NOMO-1 treated with DMSO at 0.1 percent for 48 hours (cell line): ENCODE results near the gene SLFN14.
"Not testable (repeated sequence)": the region's sequence is repeated elsewhere in the genome, so short reads cannot be mapped to it uniquely, and the experiment has no call there.

ENCODE experiments used
- DNase-seq: peaks from one replicate; lab custom pipeline; 2025; ENCODE audit not compliant: unreplicated experiment; lab: John Stamatoyannopoulos, UW

The SLFN14 gene

GRCh38 chr17:35560703-35561102 lies at the start of gene SLFN14:
SLFN14 (minus strand) TSS chr17:35560819; CDS start chr17:35558062, 2,757 bp downstream.
- no peak for DNase-seq

- no peak for DNase-seq
These were observed 49.2 kb upstream of the SLFN14 start for GRCh38 chr17:35609831-35610230.

GRCh38 chr17:35607239-35607847 lies 46.7 kb upstream of the SLFN14 start:
- no peak for DNase-seq

GRCh38 chr17:35605678-35606077 lies 45.1 kb upstream of the SLFN14 start:
- DNase-seq, result no peak

- no peak for DNase-seq
These were observed 43.1 kb upstream of the SLFN14 start for GRCh38 chr17:35603674-35604073.

- no peak for DNase-seq
These were observed 37.0 kb upstream of the SLFN14 start for GRCh38 chr17:35597604-35598003.

GRCh38 chr17:35596530-35597233 lies 36.1 kb upstream of the SLFN14 start:
- DNase-seq, result no peak

GRCh38 chr17:35596072-35596471 lies 35.5 kb upstream of the SLFN14 start:
- no peak for DNase-seq

GRCh38 chr17:35588196-35588920 lies 27.7 kb upstream of the SLFN14 start:
- DNase-seq, result no peak

- peak; percentile 95 for DNase-seq
These were observed 26.7 kb upstream of the SLFN14 start, which contains the start of gene AP2B1 for GRCh38 chr17:35587074-35587961. AP2B1 (plus strand) TSS chr17:35587322; CDS start chr17:35594031, 6,709 bp downstream.

- no peak for DNase-seq
These were observed 26.0 kb upstream of the SLFN14 start for GRCh38 chr17:35586569-35587073.

GRCh38 chr17:35584061-35584460 lies 23.4 kb upstream of the SLFN14 start:
- DNase-seq, result peak; percentile 9

GRCh38 chr17:35578929-35579432 lies 18.4 kb upstream of the SLFN14 start:
- no peak for DNase-seq

GRCh38 chr17:35578197-35578928 lies 17.7 kb upstream of the SLFN14 start, which contains the start of gene PEX12:
PEX12 (minus strand) TSS chr17:35578571; CDS start chr17:35578021, 550 bp downstream.
- peak; percentile 93 for DNase-seq

GRCh38 chr17:35577830-35578196 lies 17.2 kb upstream of the SLFN14 start:
- no peak for DNase-seq

GRCh38 chr17:35575759-35576158 lies 15.1 kb upstream of the SLFN14 start:
- no peak for DNase-seq

GRCh38 chr17:35569405-35569804 lies 8.8 kb upstream of the SLFN14 start:
- no peak for DNase-seq

- peak; percentile 11 for DNase-seq
These were observed 7.9 kb upstream of the SLFN14 start for GRCh38 chr17:35568561-35568960.

GRCh38 chr17:35566968-35567367 lies 6.3 kb upstream of the SLFN14 start:
- DNase-seq, result no peak

GRCh38 chr17:35563181-35563580 lies 2.6 kb upstream of the SLFN14 start:
- not testable (repeated sequence) for DNase-seq
